HG02943 (cell line): ENCODE data around the gene THSD7A.

Experiments
- ATAC-seq: cut with Tn5 transposase; IDR thresholded peaks from one replicate; pipeline ENCODE4 v1.9.1; 2021; ENCODE audit warnings: mild to moderate bottlenecking, low read depth, moderate library complexity; ENCODE audit not compliant: unreplicated experiment

The THSD7A gene

GRCh38 chr7:11818281-11818680 is 13.7 kb downstream of the THSD7A start:
- ATAC-seq = no peak

GRCh38 chr7:11817111-11817740 is 14.8 kb downstream of the THSD7A start:
- no peak for ATAC-seq

- no peak for ATAC-seq
These were observed 20.3 kb downstream of the THSD7A start for GRCh38 chr7:11811709-11812108.

GRCh38 chr7:11810043-11810625 is 21.9 kb downstream of the THSD7A start:
- no peak for ATAC-seq

GRCh38 chr7:11807000-11807399 is 25.0 kb downstream of the THSD7A start:
- ATAC-seq = no peak

- ATAC-seq = no peak
These were observed 27.4 kb downstream of the THSD7A start for GRCh38 chr7:11804621-11805020.

GRCh38 chr7:11795231-11795630 is 36.8 kb downstream of the THSD7A start:
- no peak for ATAC-seq

- ATAC-seq = no peak
These were observed 39.8 kb downstream of the THSD7A start for GRCh38 chr7:11792166-11792565.

GRCh38 chr7:11788568-11788967 is 43.4 kb downstream of the THSD7A start:
- ATAC-seq = no peak

- no peak for ATAC-seq
These were observed 44.5 kb downstream of the THSD7A start for GRCh38 chr7:11787534-11787933.

- ATAC-seq = no peak
These were observed 45.8 kb downstream of the THSD7A start for GRCh38 chr7:11786186-11786585.

- no peak for ATAC-seq
These were observed 47.0 kb downstream of the THSD7A start for GRCh38 chr7:11784769-11785536.

- no peak for ATAC-seq
These were observed 51.9 kb downstream of the THSD7A start for GRCh38 chr7:11779864-11780674.

- ATAC-seq = no peak
These were observed 56.0 kb downstream of the THSD7A start for GRCh38 chr7:11776039-11776438.

GRCh38 chr7:11775401-11775800 is 56.6 kb downstream of the THSD7A start:
- no peak for ATAC-seq

- ATAC-seq = no peak
These were observed 63.7 kb downstream of the THSD7A start for GRCh38 chr7:11768263-11768662.

- ATAC-seq = no peak
These were observed 64.8 kb downstream of the THSD7A start for GRCh38 chr7:11767148-11767547.

- ATAC-seq = no peak
These were observed 71.6 kb downstream of the THSD7A start for GRCh38 chr7:11760372-11760771.

- no peak for ATAC-seq
These were observed 73.3 kb downstream of the THSD7A start for GRCh38 chr7:11758627-11759111.

GRCh38 chr7:11757153-11757552 is 74.8 kb downstream of the THSD7A start:
- no peak for ATAC-seq

GRCh38 chr7:11754933-11755332 is 77.1 kb downstream of the THSD7A start:
- ATAC-seq = no peak
